Left kidney (tissue), 2 donors: ENCODE measurements around the gene C10orf90. TPM values are rescaled to one million over a fixed set of nuclear protein-coding genes. Genes with fewer than 3 reads are reported as not detected.
"Not testable (repeated sequence)": the region's sequence is repeated elsewhere in the genome, so short reads cannot be mapped to it uniquely, and the experiment has no call there.

Experiments
- DNase-seq: peaks from one replicate; pipeline ENCODE4 v3.0.0-alpha.2; 2013
- polyA plus RNA-seq: library from polyadenylated mRNA; unstranded; fragments of 120-200 nt; gene quantifications from one replicate; pipeline ENCODE4 v1.2.1, GENCODE V29; 2013; ENCODE audit not compliant: insufficient read length

C10orf90 gene
- polyA plus RNA-seq, 1 donor, result 0.45 TPM

DNA sequence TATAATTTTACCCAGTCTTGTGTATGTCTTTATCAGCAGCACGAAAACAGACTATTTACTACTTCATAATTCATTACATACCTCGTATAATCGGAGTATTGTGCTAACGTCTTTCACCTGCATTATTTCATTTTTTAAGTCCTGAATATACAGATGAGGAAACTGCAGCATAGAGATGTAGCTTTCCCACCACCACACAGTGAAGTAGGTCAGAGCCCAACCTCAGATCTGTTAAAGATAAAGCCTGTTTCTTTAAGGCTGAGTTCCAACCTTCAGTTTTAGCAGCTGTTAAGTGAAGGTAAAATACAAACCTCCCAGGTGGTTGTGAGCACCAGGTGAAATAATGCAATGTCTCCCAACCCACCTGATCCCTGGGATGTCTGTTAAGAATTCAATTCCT, 280.2 kb downstream of the C10orf90 start:
- no peak for DNase-seq

DNA sequence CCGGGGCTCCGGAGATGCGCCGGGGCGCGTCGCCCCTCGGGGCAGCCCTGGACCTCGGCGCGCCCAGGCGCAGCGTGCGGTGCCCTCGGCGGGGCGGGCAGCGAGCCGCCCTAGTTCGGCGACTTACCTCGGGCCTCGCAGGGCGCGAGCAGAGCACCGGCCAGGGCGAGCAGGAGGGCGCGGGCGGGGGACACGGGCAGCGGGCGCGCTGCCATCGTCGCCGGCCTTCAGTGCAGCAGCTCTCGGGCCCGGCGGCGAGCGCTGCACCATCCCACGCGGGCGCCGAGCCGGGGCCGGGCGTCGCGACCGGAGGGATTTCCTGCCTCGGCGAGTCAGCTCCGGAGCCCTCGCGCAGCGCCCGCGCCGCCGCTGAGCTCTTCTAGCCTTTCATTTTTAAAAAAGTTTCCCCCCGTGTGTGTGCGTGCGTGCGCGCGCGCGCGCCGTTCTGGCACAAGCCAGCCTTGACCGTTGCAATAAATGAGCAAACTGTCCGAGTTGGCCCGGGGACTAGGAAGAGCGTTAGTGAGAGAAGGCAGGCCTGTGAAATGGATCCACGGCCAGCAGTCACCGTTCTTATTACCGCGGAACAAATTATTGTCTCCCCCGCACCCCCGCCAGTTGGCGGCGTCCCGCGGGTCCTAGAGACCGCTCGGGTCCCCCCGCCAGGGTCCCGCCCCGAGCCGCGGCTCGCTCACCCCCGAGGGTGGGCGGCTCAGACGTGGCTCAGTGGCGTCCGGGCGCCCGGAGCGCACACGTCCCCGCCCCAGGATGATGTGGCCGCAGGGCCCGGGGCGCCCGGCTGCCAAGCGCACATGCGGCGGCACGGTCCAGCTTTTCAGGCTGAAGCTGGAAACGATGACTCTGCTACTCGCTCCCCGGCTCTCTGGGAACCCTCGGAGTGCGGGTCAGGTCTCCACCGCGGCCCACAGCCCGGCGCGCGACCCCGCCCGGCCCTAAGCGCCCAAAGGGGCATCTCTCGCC, 282.3 kb downstream of the C10orf90 start, which contains the start of gene ADAM12:
ADAM12 (minus strand) TSS at position 547 of the 981 bp plus-strand sequence; CDS start at position 215, 332 bp downstream.
- no peak for DNase-seq

DNA sequence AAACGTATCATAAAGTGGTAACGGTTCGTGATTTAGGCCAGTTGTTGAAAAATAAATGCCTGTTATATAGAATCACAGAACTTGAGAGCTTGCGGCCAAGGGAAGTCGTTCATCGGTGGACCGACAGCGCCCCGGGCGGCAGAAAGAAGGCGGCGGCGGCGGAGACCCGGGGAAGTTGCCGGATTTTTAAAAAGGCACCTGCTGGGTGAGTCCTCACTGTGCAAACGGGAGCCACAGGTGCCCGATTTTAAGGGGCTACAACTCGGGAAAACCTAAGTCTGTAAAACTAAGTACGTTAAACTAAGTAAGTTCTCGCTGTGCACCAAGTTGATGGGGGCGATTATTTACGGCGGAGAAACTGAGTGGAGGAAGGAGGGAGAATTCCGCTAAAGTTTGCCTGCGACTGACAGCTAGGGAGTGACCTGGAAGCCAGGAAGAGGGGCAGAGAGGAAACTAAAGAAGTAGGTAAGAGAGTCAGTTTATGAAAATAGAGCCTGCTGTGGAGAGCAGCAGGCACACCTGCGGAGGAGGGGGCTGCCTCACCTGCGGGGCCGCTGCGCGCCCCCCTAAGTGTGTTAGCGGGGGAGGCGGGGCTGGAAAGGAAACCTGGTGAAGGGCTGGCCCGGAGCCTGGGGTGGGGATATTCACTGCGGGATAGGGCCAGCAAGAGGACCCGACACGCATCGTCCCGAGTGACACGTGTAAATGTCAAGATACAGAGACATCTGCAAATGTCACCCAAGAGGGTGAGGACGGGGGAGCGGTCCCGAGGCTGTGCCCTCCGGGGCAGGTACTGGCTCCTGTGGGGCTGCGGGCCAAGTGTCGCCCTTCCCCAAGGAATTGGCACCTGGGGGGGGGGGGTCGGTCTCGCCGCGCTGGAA, 283.2 kb downstream of the C10orf90 start:
- DNase-seq, result peak; percentile 73

- DNase-seq, result no peak
Measured at GRCh38 chr10:126384269-126384873, 286.1 kb downstream of the C10orf90 start.

DNA sequence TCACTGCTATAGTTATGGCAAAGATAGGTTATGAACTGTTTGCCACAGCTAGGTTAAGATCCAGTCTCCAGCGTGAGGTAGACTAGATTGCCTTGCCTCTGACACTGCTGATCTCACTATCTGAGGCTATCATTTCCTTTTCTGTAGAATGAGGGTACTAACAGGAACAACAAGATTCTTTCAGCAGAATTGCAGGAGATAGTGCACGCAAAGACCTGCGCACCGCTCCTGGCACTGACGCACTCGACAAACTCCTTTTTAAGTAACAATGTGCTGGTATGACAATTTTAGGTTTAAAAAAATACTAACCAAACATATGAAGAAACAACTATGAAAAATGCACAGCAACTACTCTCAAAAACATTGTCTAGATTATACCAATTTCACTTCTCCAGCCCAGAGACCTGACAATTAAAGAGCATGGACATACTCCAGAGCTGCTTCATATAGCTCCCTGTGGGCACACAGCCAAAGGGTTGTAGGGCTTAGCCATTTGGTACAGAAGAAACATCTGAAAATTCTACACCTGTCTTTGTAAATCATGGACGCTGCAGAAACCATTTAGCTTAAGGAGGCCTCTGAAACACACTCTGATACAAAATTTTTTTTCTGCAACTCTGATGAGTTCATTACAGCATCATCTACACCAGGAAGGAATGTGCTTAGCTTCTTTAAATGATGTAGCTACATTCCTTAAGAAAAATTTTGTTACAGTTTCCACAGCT, 290.0 kb downstream of the C10orf90 start:
- no peak for DNase-seq

GRCh38 chr10:126379166-126379565, 291.3 kb downstream of the C10orf90 start:
- not testable (repeated sequence) for DNase-seq

GRCh38 chr10:126376956-126377355, 293.5 kb downstream of the C10orf90 start:
- DNase-seq, result no peak

- DNase-seq, result no peak
Measured at GRCh38 chr10:126375926-126376554, 294.5 kb downstream of the C10orf90 start.

DNA sequence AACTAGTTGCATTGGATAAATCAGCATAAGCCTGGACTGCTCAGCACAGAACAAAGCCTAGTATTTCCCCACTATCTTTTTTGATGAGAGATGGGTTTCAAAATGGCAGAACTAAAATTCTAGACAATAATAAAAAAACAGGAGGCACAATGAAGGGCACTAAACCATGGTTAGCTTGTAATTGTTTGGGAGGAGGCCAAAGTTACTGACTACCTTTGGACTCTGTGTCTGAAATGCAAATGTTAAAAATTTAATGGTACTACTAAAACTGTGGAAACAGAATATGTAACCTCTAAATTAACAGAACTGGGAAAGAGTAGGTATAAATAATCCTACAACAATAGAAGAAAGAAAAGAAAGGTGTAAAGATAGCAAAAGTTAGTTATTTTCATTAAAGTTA, 295.2 kb downstream of the C10orf90 start:
- DNase-seq, result no peak

Other genes with a start within 250 kb of the C10orf90 start
- 70.0 TPM for gene DOCK1, start 234.7 kb upstream of the C10orf90 start, polyA plus RNA-seq